HCT116 (cell line): Measurements from ENCODE around the gene IL17C. TPM values are rescaled to one million over a fixed set of nuclear protein-coding genes. Genes with fewer than 3 reads are reported as not detected.

Experiments used
- ATAC-seq: fragments of 200-7000 bp; cut with Tn5 transposase; 2 replicates; pipeline ENCODE4 v1.9.1; 2020; ENCODE audit warnings: mild to moderate bottlenecking, moderate library complexity
- BruUV-seq: library from RNA; stranded (reverse); fragments of 400-500 nt; replicated peaks from 2 replicates; lab custom pipeline; 2021; lab: Mats Ljungman, UMichigan
- CTCF ChIA-PET: fragments of 300-600 bp; sonication (Branson Sonifier 250); formaldehyde crosslinking; loops from one replicate; lab custom pipeline; 2021; ENCODE audit warnings: antibody characterized with exemption; lab: Charles Lee
- POLR2A ChIA-PET: fragments of 300-600, 350-600 bp; sonication (Branson Sonifier 250); formaldehyde crosslinking; loops from one replicate; lab custom pipeline; 2021; ENCODE audit warnings: antibody characterized with exemption; lab: Charles Lee
- RAD21 ChIA-PET, 2 experiments: fragments of 300-600 bp; sonication (Branson Sonifier 250); formaldehyde crosslinking; loops; one replicate each; lab custom pipeline; 2023; ENCODE audit warnings: low total read pairs in 2 of 2; ENCODE audit not compliant: uncharacterized antibody in 2 of 2, unreplicated experiment in 2 of 2, low non-redundant PET in 1 of 2; lab: Charles Lee
- DNase-seq: peaks from one replicate; pipeline ENCODE4 v3.0.0-alpha.2; 2010; ENCODE audit warnings: low read depth, low spot score
- H2AFZ ChIP-seq: fragments of 200-600 bp; shearing (Covaris generic), sonication (generic); 2 replicates; pipeline ENCODE4 v1.6.1; 2017; ENCODE audit warnings: low read depth, mixed run types, mixed read lengths, antibody characterized with exemption, low read length; ENCODE audit not compliant: poor library complexity, severe bottlenecking
- H3K27ac ChIP-seq: 2 replicates; pipeline ENCODE4 v1.5.1; 2012; ENCODE audit warnings: low read depth, low read length
- H3K27me3 ChIP-seq: fragments of 200-600 bp; sonication (generic); 2 replicates; pipeline ENCODE4 v1.6.1; 2016; ENCODE audit warnings: mixed run types, low read length, mixed read lengths; ENCODE audit not compliant: insufficient read depth
- H3K36me3 ChIP-seq, 2 experiments: fragments of 200-500 bp in 1 of 2; fragments of 200-600 bp in 1 of 2; sonication (Bioruptor generic) in 1 of 2; sonication (generic) in 1 of 2; 2 replicates each; pipeline versions ENCODE4 v1.5.1 to v1.6.1; 2014 to 2016; ENCODE audit warnings: low read length in 2 of 2, inconsistent platforms in 1 of 2, mixed read lengths in 1 of 2, mixed run types in 1 of 2; ENCODE audit not compliant: insufficient read depth in 2 of 2, control insufficient read depth in 1 of 2
- H3K4me1 ChIP-seq, 2 experiments: fragments of 200-600 bp in 1 of 2; sonication (generic) in 1 of 2; 2 replicates each; pipeline versions ENCODE4 v1.5.1 to v1.6.1; 2012 to 2017; ENCODE audit warnings: low read length in 2 of 2, inconsistent platforms in 1 of 2, mild to moderate bottlenecking in 1 of 2, mixed read lengths in 1 of 2, mixed run types in 1 of 2, moderate library complexity in 1 of 2; ENCODE audit not compliant: insufficient read depth in 2 of 2, control insufficient read depth in 1 of 2
- H3K4me2 ChIP-seq: fragments of 200-600 bp; sonication (generic); 2 replicates; pipeline ENCODE4 v1.6.1; 2017; ENCODE audit warnings: mixed run types, low read length, mixed read lengths
- H3K4me3 ChIP-seq, 2 experiments: fragments of 200-600 bp in 1 of 2; sonication (generic) in 1 of 2; replicated peaks in 1 of 2; 2 replicates each; pipeline ENCODE4 v1.5.1; 2011 to 2016; ENCODE audit warnings: low read length in 2 of 2, control low read depth in 1 of 2, low read depth in 1 of 2, mild to moderate bottlenecking in 1 of 2, mixed read lengths in 1 of 2, mixed run types in 1 of 2
- H3K79me2 ChIP-seq: fragments of 200-600 bp; sonication (generic); 2 replicates; pipeline ENCODE4 v1.6.1; 2017; ENCODE audit warnings: mild to moderate bottlenecking, mixed run types, low read length, moderate library complexity, mixed read lengths; ENCODE audit not compliant: insufficient read depth
- H3K9ac ChIP-seq: fragments of 200-600 bp; sonication (generic); 2 replicates; pipeline ENCODE4 v1.6.1; 2016; ENCODE audit warnings: low read length, mixed read lengths
- H3K9me2 ChIP-seq: fragments of 200-600 bp; sonication (generic), shearing (Covaris generic); 2 replicates; pipeline ENCODE4 v1.6.1; 2017; ENCODE audit warnings: mixed run types, mild to moderate bottlenecking, moderate library complexity; ENCODE audit not compliant: insufficient read depth
- H3K9me3 ChIP-seq, 2 experiments: fragments of 200-500 bp in 1 of 2; fragments of 200-600 bp in 1 of 2; sonication (Bioruptor generic) in 1 of 2; sonication (generic) in 1 of 2; 2 replicates each; pipeline ENCODE4 v1.6.1; 2014 to 2017; ENCODE audit warnings: low read length in 2 of 2, mixed read lengths in 2 of 2, inconsistent platforms in 1 of 2, low read depth in 1 of 2, mild to moderate bottlenecking in 1 of 2, mixed run types in 1 of 2, moderate library complexity in 1 of 2; ENCODE audit not compliant: control insufficient read depth in 1 of 2, insufficient read depth in 1 of 2
- H4K20me1 ChIP-seq: fragments of 200-600 bp; sonication (generic), shearing (Covaris generic); 2 replicates; pipeline ENCODE4 v1.6.1; 2017; ENCODE audit warnings: mixed run types, mild to moderate bottlenecking, moderate library complexity; ENCODE audit not compliant: insufficient read depth
- POLR2AphosphoS5 ChIP-seq: IDR thresholded peaks from 2 replicates; pipeline ENCODE4 v1.6.1; 2011; ENCODE audit warnings: mild to moderate bottlenecking, low read depth, low read length, moderate library complexity
- SIN3A ChIP-seq: IDR thresholded peaks from 2 replicates; pipeline ENCODE4 v1.6.1; 2012; ENCODE audit warnings: low read depth
- YY1 ChIP-seq: IDR thresholded peaks from 2 replicates; pipeline ENCODE4 v1.6.1; 2011; ENCODE audit warnings: low read length, low read depth, moderate library complexity, mild to moderate bottlenecking; ENCODE audit not compliant: insufficient replicate concordance; ENCODE audit errors: extremely low read depth
- ZBTB33 ChIP-seq: IDR thresholded peaks from 2 replicates; pipeline ENCODE4 v1.6.1; 2011; ENCODE audit warnings: mild to moderate bottlenecking, low read length, moderate library complexity; ENCODE audit not compliant: insufficient replicate concordance; ENCODE audit errors: extremely low read depth
- intact Hi-C: fragments of 100-400 bp; cut with micrococcal nuclease; formaldehyde crosslinking; loops from 2 replicates; pipeline ENCODE4 v1.10.0; 2022
- total RNA-seq: library from RNA; stranded (reverse); gene quantifications from one replicate; pipeline ENCODE4 v1.2.1, GENCODE V29; 2021; ENCODE audit not compliant: unreplicated experiment

IL17C gene
- total RNA-seq, 1 experiment from 2014 or later: not detected

- no peak overlapping the region for H3K4me2 ChIP-seq
- H3K9me2 ChIP-seq: no peaks in the 10 kb centered on the region
- no peaks in the 10 kb centered on the region for H3K79me2 ChIP-seq
- no peak overlapping the region for H3K27ac ChIP-seq
- no peaks in the 10 kb centered on the region for H4K20me1 ChIP-seq
- ChIA-PET RAD21 (no interaction called here), POLR2A (no interaction called here), CTCF (no interaction called here)
- no peak for ATAC-seq
- DNase-seq: no peak
- intact Hi-C loops: no loop called here
- H3K36me3 ChIP-seq: peaks cover 36 to 43% of the 10 kb centered on the region in 2 experiments; a peak in 3 of 4 replicates
- no peak overlapping the region for H2AFZ ChIP-seq
- no peak overlapping the region for H3K4me3 ChIP-seq
- no peaks in the 10 kb centered on the region for H3K9me3 ChIP-seq
- H3K4me1 ChIP-seq: peaks cover 0 to 7% of the 10 kb centered on the region in 2 experiments; a peak in 1 of 4 replicates
- H3K27me3 ChIP-seq: no peaks in the 10 kb centered on the region
- TF ChIP-seq YY1 (no peak), ZBTB33 (no peak)
- BruUV-seq: no TSS peak
- H3K9ac ChIP-seq: no peak overlapping the region
Measured at GRCh38 chr16:88630433-88630832, 7.9 kb upstream of the IL17C start.

DNA sequence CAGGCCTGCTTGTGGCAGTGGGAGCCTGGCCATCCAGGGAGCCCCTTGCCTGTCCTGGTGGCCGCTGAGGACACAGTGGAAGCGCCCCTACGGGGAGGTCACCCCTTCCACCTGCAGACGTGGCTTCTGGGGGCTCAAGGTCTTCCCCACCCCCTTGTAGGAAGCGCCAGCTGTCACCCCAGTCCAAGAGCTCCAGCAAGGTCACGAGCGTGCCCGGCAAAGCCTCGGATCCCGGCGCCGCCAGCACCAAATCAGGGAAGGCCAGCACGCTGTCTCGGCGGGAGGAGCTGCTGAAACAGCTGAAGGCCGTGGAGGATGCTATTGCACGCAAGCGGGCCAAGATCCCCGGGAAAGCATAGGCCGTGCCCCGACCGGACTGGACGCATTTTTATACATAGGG, 7.4 kb upstream of the IL17C start:
- no peak for TF ChIP-seq SIN3A
- no peak for TF ChIP-seq POLR2AphosphoS5
- no TSS peak for BruUV-seq
- ATAC-seq: no peak
- H3K27ac ChIP-seq: no peak overlapping the region
- ChIA-PET POLR2A (no interaction called here), RAD21 (no interaction called here), CTCF (no interaction called here)
- H4K20me1 ChIP-seq: no peaks in the 10 kb centered on the region
- no peak overlapping the region for H3K4me2 ChIP-seq
- DNase-seq: no peak
- no peaks in the 10 kb centered on the region for H3K9me2 ChIP-seq
- no peak overlapping the region for H2AFZ ChIP-seq
- no peak overlapping the region for H3K9ac ChIP-seq
- H3K4me1 ChIP-seq: peaks cover 0 to 7% of the 10 kb centered on the region in 2 experiments; a peak in 1 of 4 replicates
- no peaks in the 10 kb centered on the region for H3K9me3 ChIP-seq
- peaks cover 34 to 41% of the 10 kb centered on the region in 2 experiments; a peak in 3 of 4 replicates for H3K36me3 ChIP-seq
- H3K79me2 ChIP-seq: no peaks in the 10 kb centered on the region
- intact Hi-C loops: no loop called here
- no peaks in the 10 kb centered on the region for H3K27me3 ChIP-seq
- no peak overlapping the region for H3K4me3 ChIP-seq
